ENCODE results near the gene TMEM238L. TPM values are rescaled to one million over a fixed set of nuclear protein-coding genes. Genes with fewer than 3 reads are reported as not detected.

The TMEM238L gene
- total RNA-seq, 1 donor from 2014 or later: not detected

DNA sequence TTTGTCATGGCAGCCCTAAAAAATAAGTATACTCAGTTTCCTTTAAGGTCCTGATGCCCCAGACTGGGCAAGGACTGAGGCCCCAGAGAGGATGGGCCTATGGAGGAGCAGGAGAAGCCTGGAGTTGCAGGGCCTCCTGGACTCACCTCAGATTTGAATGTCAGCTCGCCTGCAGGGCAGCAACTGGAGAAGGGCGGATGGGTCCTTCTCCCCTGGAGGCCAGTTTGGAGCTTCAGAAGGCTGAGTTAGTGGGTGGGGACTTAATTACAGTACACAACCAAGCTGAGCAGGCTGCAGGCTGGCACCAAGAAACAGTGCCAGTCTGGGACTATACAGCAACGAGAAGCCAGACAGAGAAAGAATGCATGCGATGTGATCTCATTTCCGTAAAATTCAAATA lies 27.8 kb upstream of the TMEM238L start:
- Mint-ChIP-seq H3K4me3 (ENCODE audit: unreplicated experiment) (no peak overlapping the region), H3K27me3 (ENCODE audit: unreplicated experiment) (peaks cover 2% of the 10 kb centered on the region), H3K36me3 (ENCODE audit: unreplicated experiment) (no peaks in the 10 kb centered on the region), H3K4me1 (ENCODE audit: low read depth, unreplicated experiment) (peaks cover 5% of the 10 kb centered on the region), H3K9me3 (ENCODE audit: unreplicated experiment) (peaks cover 3% of the 10 kb centered on the region), H3K27ac (ENCODE audit: unreplicated experiment) (no peak overlapping the region)
- no peak for TF ChIP-seq CTCF (IDR thresholded peaks at IDR 0.05; ENCODE audit: partially characterized antibody, unreplicated experiment)
- no peak for DNase-seq

GRCh38 chr17:10827898-10828552 lies 24.1 kb upstream of the TMEM238L start:
- no peak for DNase-seq
- no peak overlapping the region for H3K27ac Mint-ChIP-seq (ENCODE audit: unreplicated experiment)
- peaks cover 2% of the 10 kb centered on the region for H3K9me3 Mint-ChIP-seq (ENCODE audit: unreplicated experiment)
- peaks cover 5% of the 10 kb centered on the region for H3K4me1 Mint-ChIP-seq (ENCODE audit: low read depth, unreplicated experiment)
- no peak overlapping the region for H3K4me3 Mint-ChIP-seq (ENCODE audit: unreplicated experiment)
- peaks cover 2% of the 10 kb centered on the region for H3K27me3 Mint-ChIP-seq (ENCODE audit: unreplicated experiment)
- H3K36me3 Mint-ChIP-seq (ENCODE audit: unreplicated experiment): no peaks in the 10 kb centered on the region
- no peak for TF ChIP-seq CTCF (IDR thresholded peaks at IDR 0.05; ENCODE audit: partially characterized antibody, unreplicated experiment)

DNA sequence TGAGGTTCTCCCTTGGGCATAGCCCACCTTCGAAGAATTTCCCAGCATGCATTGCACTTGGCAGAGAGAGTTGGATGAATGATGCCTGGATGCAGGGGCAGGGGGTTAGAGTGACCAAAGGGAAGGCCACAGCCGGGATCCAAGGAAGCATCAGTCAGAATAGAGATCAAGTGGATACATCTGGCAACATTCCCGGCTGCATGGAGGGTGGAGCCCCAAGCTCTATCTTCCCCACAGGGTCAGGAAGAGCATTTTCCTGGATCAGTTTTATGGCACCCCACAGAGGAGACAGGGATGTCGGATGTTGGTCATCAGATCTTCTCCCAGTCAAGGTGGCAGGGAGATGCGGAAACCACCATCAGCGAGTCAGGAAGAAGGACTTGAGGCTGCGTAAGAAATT lies 21.0 kb upstream of the TMEM238L start:
- peaks cover 2% of the 10 kb centered on the region for H3K27me3 Mint-ChIP-seq (ENCODE audit: unreplicated experiment)
- DNase-seq: no peak
- H3K4me1 Mint-ChIP-seq (ENCODE audit: low read depth, unreplicated experiment): no peaks in the 10 kb centered on the region
- H3K9me3 Mint-ChIP-seq (ENCODE audit: unreplicated experiment): no peaks in the 10 kb centered on the region
- TF ChIP-seq CTCF (IDR thresholded peaks at IDR 0.05; ENCODE audit: partially characterized antibody, unreplicated experiment): no peak
- no peak overlapping the region for H3K27ac Mint-ChIP-seq (ENCODE audit: unreplicated experiment)
- H3K4me3 Mint-ChIP-seq (ENCODE audit: unreplicated experiment): no peak overlapping the region
- no peaks in the 10 kb centered on the region for H3K36me3 Mint-ChIP-seq (ENCODE audit: unreplicated experiment)

GRCh38 chr17:10821770-10822169 lies 17.9 kb upstream of the TMEM238L start:
- H3K4me1 Mint-ChIP-seq (ENCODE audit: low read depth, unreplicated experiment): peaks cover 10% of the 10 kb centered on the region
- no peak overlapping the region for H3K4me3 Mint-ChIP-seq (ENCODE audit: unreplicated experiment)
- no peak overlapping the region for H3K27ac Mint-ChIP-seq (ENCODE audit: unreplicated experiment)
- H3K9me3 Mint-ChIP-seq (ENCODE audit: unreplicated experiment): peaks cover 3% of the 10 kb centered on the region
- peaks cover 5% of the 10 kb centered on the region for H3K27me3 Mint-ChIP-seq (ENCODE audit: unreplicated experiment)
- H3K36me3 Mint-ChIP-seq (ENCODE audit: unreplicated experiment): no peaks in the 10 kb centered on the region
- DNase-seq: no peak
- TF ChIP-seq CTCF (IDR thresholded peaks at IDR 0.05; ENCODE audit: partially characterized antibody, unreplicated experiment): no peak

DNA sequence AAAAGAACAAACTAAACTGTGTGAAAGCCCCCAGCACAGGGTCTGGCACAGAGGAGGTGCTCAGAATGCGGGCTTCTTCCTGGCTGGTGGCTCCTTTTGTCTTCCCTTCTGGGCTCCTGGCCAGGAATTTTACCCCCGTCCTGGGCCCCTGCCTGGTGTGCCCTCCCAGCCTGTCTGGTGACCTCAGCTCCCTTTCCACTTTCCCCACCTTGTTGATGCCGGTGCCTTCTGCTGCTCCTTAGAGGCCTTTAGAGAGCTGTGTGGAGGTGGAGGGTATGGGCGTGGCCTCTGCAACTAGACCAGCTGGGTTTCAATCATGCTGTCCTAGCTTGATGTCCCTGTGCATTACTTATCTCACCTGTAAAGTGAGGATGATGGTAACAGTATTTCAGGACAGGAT lies 17.2 kb upstream of the TMEM238L start:
- TF ChIP-seq CTCF (IDR thresholded peaks at IDR 0.05; ENCODE audit: partially characterized antibody, unreplicated experiment): no peak
- H3K4me1 Mint-ChIP-seq (ENCODE audit: low read depth, unreplicated experiment): peaks cover 10% of the 10 kb centered on the region
- no peaks in the 10 kb centered on the region for H3K36me3 Mint-ChIP-seq (ENCODE audit: unreplicated experiment)
- peaks cover 5% of the 10 kb centered on the region for H3K27me3 Mint-ChIP-seq (ENCODE audit: unreplicated experiment)
- no peak overlapping the region for H3K4me3 Mint-ChIP-seq (ENCODE audit: unreplicated experiment)
- H3K27ac Mint-ChIP-seq (ENCODE audit: unreplicated experiment): no peak overlapping the region
- DNase-seq: no peak
- H3K9me3 Mint-ChIP-seq (ENCODE audit: unreplicated experiment): peaks cover 3% of the 10 kb centered on the region

Measured in glutamatergic neuron (in vitro differentiated cells).